HL-60 (cell line): ENCODE data around the gene TLE2.

Experiments
- DNase-seq, 2 experiments: peaks; one replicate each; pipeline ENCODE4 v3.0.0-alpha.2; 2010 to 2020; ENCODE audit warnings: low read depth in 1 of 2, low spot score in 1 of 2
- H3K27ac ChIP-seq: fragments of 250-450 bp; sonication (Bioruptor Pico); replicated peaks from 2 replicates; pipeline ENCODE4 v1.5.1; 2020; ENCODE audit warnings: mild to moderate bottlenecking, moderate library complexity
- H3K27me3 ChIP-seq: fragments of 250-450 bp; sonication (Bioruptor Pico); 2 replicates; pipeline ENCODE4 v1.5.1; 2021; ENCODE audit warnings: mild to moderate bottlenecking, moderate library complexity; ENCODE audit not compliant: insufficient read depth, poor library complexity, severe bottlenecking
- H3K4me3 ChIP-seq: replicated peaks from 2 replicates; pipeline ENCODE4 v1.5.1; 2011; ENCODE audit warnings: mild to moderate bottlenecking, control low read depth, low read length; ENCODE audit not compliant: insufficient read depth
- CTCF ChIP-seq: IDR thresholded peaks from one replicate; pipeline ENCODE4 v1.5.1; 2011; ENCODE audit warnings: low read length, control low read depth, inconsistent platforms; ENCODE audit not compliant: insufficient read depth
- GABPA ChIP-seq: IDR thresholded peaks from 2 replicates; pipeline ENCODE4 v1.6.1; 2012; ENCODE audit warnings: low read depth
- POLR2AphosphoS5 ChIP-seq: IDR thresholded peaks from 2 replicates; pipeline ENCODE4 v1.6.1; 2012; ENCODE audit warnings: low read depth
- REST ChIP-seq: IDR thresholded peaks from 2 replicates; pipeline ENCODE4 v1.6.1; 2012; ENCODE audit warnings: low read depth; ENCODE audit not compliant: insufficient replicate concordance
- SPI1 ChIP-seq: IDR thresholded peaks from 2 replicates; pipeline ENCODE4 v1.6.1; 2012; ENCODE audit warnings: low read depth, mild to moderate bottlenecking, borderline replicate concordance
- long read RNA-seq: library from polyadenylated mRNA; unstranded; transcript quantifications from one replicate; pipeline ENCODE4 v2.0.0, GENCODE V29; 2020

TLE2 gene
- long read RNA-seq = 0 reads

DNA sequence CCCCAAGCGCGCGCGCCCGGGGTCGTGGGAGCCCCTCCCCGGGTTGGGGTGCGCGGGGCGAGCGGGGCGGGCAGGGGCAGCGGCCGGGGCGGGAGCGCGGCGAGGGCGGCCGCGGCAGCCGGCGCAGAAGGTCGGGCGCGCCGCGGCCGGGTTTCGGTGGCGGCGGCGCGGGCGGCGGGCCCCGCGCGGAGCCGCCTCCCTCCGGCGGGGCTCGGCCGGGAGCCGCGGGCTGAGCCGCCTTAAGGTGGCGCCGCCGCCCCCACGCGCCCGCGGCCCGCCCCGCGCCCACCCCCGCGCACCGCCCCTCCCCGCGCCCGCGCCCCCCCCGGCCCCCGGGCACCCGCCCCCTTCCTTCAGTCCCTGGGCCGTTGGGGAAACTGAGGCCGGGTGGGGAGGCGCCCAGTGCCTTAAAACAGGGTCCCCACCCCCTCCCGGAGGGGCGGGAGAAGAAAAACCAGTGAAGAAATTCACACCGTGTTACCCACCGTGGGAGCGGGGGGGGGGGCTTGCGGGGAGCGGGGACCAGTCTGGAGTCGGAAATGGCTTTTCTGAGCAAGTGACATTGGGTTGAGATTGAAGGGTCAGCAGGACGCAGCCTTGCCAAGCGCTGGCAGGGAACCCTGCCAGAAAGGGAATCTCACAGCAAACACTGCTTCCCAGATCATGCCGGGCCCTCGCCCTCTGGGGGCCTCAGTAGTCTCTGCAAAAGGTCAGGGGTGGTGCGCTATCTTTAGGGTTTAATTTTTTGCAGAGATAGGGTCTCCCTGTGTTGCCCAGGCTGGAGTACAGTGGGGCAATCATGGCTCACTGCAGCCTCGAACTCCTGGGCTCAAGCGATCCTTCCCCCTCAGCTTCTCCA lies at the start of gene TLE2:
Gene TLE2 (minus strand): TSS at position 216 of the 859 bp plus-strand sequence. CDS start 376 bp downstream, outside the sequence.
- Histone ChIP-seq H3K4me3 (no peak within 1 kb of the TSS), H3K27me3 (peaks cover 56% of the 10 kb centered on the region), H3K27ac (no peak within 1 kb of the TSS)
- no peak for TF ChIP-seq REST
- no peak for TF ChIP-seq GABPA
- no peak for TF ChIP-seq POLR2AphosphoS5
- TF ChIP-seq SPI1 = no peak
- no peak for TF ChIP-seq CTCF
- no peak for DNase-seq

DNA sequence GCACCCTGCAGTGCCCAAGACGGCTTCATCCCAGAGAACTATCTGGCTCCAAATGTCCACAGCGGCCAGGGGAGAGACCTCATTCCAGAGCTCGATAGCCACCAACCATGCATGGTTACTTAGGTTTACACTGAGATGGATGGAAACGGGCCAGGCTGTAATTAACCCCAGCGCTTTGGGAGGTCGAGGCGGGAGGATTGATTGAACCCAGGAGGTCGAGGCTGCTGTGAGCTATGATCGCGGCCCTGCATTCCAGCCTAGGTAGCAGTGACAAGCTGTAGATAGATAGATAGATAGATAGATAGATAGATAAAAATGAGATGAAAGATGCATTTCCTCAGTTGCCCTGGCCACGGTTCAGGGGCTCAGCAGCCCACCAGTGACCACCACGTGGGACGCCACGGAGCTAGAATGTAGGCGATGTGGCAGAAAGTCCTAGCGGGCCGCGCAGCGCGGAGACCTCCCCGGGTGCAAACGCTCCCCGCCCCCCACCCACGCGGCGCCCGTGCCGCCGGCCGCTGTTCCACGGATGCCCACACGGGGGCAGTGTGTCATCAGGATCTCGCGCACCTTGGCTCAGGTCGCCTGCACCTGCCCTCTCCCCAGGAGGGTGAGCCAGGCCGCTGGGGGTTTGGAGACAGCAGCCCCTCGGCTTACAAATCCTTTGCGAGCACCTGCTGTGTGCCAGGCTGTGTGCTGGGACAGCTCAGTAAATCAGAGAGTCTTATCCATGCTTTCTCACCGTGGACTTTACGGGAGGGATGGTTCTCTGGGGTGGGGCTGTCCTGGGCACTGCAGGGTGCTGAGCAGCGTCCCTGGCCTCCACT lies 46.7 kb upstream of the TLE2 start:
- peak in 1 of 2 experiments; percentile 21 for DNase-seq
- TF ChIP-seq CTCF (peak; percentile 70), SPI1 (no peak)
- H3K4me3 ChIP-seq = no peak overlapping the region
- peaks cover 2% of the 10 kb centered on the region for H3K27me3 ChIP-seq
- no peak overlapping the region for H3K27ac ChIP-seq

- DNase-seq = no peak
- Histone ChIP-seq H3K4me3 (no peak overlapping the region), H3K27me3 (peaks cover 2% of the 10 kb centered on the region), H3K27ac (no peak overlapping the region)
- no peak for TF ChIP-seq REST
- TF ChIP-seq CTCF = no peak
- no peak for TF ChIP-seq GABPA
- TF ChIP-seq POLR2AphosphoS5 = no peak
- TF ChIP-seq SPI1 = no peak
Observed at GRCh38 chr19:3073931-3074595, 45.0 kb upstream of the TLE2 start.
